Measurements from ENCODE around the gene GALNT18. TPM values are rescaled to one million over a fixed set of nuclear protein-coding genes. Genes with fewer than 3 reads are reported as not detected.
A peak's percentile ranks its signal among the peaks of the same experiment; 100 is the strongest.

GALNT18 gene
- total RNA-seq, 2 donors from 2014 or later, result 5.3 to 7.3 TPM

GRCh38 chr11:11628651-11629050 is 6.8 kb upstream of the GALNT18 start:
- intact Hi-C loops (cut with DNase I), result no loop called here
- no peaks in the 10 kb centered on the region for H3K27me3 ChIP-seq
- DNase-seq, result no peak
- H3K4me1 ChIP-seq, result no peaks in the 10 kb centered on the region
- no peak for ATAC-seq
- no peaks in the 10 kb centered on the region for H3K9me3 ChIP-seq
- no peaks in the 10 kb centered on the region for H3K36me3 ChIP-seq (replicated peaks in 1 of 2; ENCODE audit: insufficient read depth in 1 of 2, low read depth in 2 of 2)
- WGBS, 2 donors, result 72 to 75% methylated on average over 4 of the region's 4 CpGs
- H3K27ac ChIP-seq, result no peak overlapping the region
- TF ChIP-seq, protein P1, sequence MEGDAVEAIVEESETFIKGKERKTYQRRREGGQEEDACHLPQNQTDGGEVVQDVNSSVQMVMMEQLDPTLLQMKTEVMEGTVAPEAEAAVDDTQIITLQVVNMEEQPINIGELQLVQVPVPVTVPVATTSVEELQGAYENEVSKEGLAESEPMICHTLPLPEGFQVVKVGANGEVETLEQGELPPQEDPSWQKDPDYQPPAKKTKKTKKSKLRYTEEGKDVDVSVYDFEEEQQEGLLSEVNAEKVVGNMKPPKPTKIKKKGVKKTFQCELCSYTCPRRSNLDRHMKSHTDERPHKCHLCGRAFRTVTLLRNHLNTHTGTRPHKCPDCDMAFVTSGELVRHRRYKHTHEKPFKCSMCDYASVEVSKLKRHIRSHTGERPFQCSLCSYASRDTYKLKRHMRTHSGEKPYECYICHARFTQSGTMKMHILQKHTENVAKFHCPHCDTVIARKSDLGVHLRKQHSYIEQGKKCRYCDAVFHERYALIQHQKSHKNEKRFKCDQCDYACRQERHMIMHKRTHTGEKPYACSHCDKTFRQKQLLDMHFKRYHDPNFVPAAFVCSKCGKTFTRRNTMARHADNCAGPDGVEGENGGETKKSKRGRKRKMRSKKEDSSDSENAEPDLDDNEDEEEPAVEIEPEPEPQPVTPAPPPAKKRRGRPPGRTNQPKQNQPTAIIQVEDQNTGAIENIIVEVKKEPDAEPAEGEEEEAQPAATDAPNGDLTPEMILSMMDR (IDR thresholded peaks at IDR 0.05), result no peak
- TF ChIP-seq POLR2A (IDR thresholded peaks at IDR 0.05), result no peak
- no peak overlapping the region for H3K4me3 ChIP-seq

- ATAC-seq, result no peak
- intact Hi-C loops (cut with DNase I), result no loop called here
- H3K27ac ChIP-seq, result no peak overlapping the region
Measured at GRCh38 chr11:11626128-11626527, 4.3 kb upstream of the GALNT18 start.

DNA sequence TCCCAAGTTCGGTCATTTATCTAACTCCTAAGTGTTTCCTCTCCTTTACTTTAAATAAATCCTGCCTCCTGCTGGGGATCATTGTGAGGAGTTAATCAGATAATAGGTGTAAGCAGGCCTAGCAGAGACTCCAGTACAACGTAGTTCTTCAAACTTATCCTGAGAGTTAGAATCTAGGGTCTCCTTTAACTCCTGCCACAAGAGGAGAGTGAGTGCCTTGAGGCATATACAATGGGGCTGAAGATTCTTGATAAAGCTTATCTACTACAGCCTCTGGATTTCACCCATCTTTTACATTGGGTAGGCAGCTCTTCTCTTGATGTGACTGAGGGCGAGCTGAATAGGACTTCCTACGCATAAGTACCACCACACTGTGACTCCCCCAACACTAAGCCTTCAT is 3.1 kb upstream of the GALNT18 start:
- intact Hi-C loops (cut with DNase I), result no loop called here
- Histone ChIP-seq H3K4me1 (peaks cover 24% of the 10 kb centered on the region), H3K27ac (no peak overlapping the region), H3K27me3 (no peaks in the 10 kb centered on the region), H3K9me3 (no peaks in the 10 kb centered on the region), H3K36me3 (replicated peaks in 1 of 2; ENCODE audit: insufficient read depth in 1 of 2, low read depth in 2 of 2) (no peaks in the 10 kb centered on the region), H3K4me3 (no peak overlapping the region)
- ATAC-seq (no peak), DNase-seq (no peak)
- WGBS, 2 donors, result 89 to 91% methylated on average over 4 of the region's 4 CpGs
- TF ChIP-seq, protein P1 (IDR thresholded peaks at IDR 0.05), result no peak
- TF ChIP-seq POLR2A (IDR thresholded peaks at IDR 0.05), result no peak

More at GRCh38 chr11:11626128-11626527, 4.3 kb upstream of the GALNT18 start:
- no peak for DNase-seq
- Histone ChIP-seq H3K36me3 (replicated peaks in 1 of 2; ENCODE audit: insufficient read depth in 1 of 2, low read depth in 2 of 2) (no peaks in the 10 kb centered on the region), H3K27me3 (no peaks in the 10 kb centered on the region), H3K4me3 (no peak overlapping the region), H3K4me1 (peaks cover 13% of the 10 kb centered on the region), H3K9me3 (no peaks in the 10 kb centered on the region)
- TF ChIP-seq, protein P1 (IDR thresholded peaks at IDR 0.05), result no peak
- TF ChIP-seq POLR2A (IDR thresholded peaks at IDR 0.05), result no peak
- 75 to 82% methylated on average over 1 of the region's 1 CpG for WGBS, 2 donors

DNA sequence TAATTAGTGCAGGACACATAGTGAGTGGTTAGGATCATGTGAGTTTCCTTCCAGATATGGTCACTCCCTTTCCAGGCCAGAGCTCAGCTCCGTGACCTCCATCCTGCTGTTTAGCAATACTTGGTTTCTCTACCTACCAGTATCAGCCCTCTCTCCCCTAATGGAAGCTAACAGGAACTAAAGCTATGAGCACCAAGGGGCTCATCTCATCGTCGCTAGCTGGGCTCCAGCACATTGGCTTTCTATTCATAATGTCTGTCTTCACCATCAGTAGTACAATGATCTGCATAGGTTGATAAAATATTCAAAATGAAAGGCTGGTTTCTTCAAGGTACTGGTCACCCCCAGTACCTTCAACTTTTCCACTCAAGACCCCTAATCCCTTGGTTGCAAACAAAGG is 2.4 kb upstream of the GALNT18 start:
- Histone ChIP-seq H3K27me3 (no peaks in the 10 kb centered on the region), H3K4me1 (peaks cover 26% of the 10 kb centered on the region), H3K9me3 (no peaks in the 10 kb centered on the region), H3K27ac (no peak overlapping the region), H3K36me3 (replicated peaks in 1 of 2; ENCODE audit: insufficient read depth in 1 of 2, low read depth in 2 of 2) (no peaks in the 10 kb centered on the region), H3K4me3 (no peak overlapping the region)
- ATAC-seq (no peak), DNase-seq (no peak)
- intact Hi-C loops (cut with DNase I), result no loop called here
- 93 to 95% methylated on average over 3 of the region's 3 CpGs for WGBS, 2 donors
- no peak for TF ChIP-seq POLR2A (IDR thresholded peaks at IDR 0.05)
- TF ChIP-seq, protein P1 (IDR thresholded peaks at IDR 0.05), result no peak

- no peaks in the 10 kb centered on the region for H3K27me3 ChIP-seq
- TF ChIP-seq, protein P1 (IDR thresholded peaks at IDR 0.05), result no peak
- TF ChIP-seq POLR2A (IDR thresholded peaks at IDR 0.05), result no peak
- ATAC-seq, result no peak
- H3K9me3 ChIP-seq, result no peaks in the 10 kb centered on the region
- intact Hi-C loops (cut with DNase I), result no loop called here
- no peak overlapping the region for H3K4me3 ChIP-seq
- no peaks in the 10 kb centered on the region for H3K36me3 ChIP-seq (replicated peaks in 1 of 2; ENCODE audit: insufficient read depth in 1 of 2, low read depth in 2 of 2)
- peak overlapping the region in 3 of 4 donors; percentile 55 to 78 (median 70) for H3K27ac ChIP-seq
- 25 to 35% methylated on average over 5 of the region's 5 CpGs for WGBS, 2 donors
- H3K4me1 ChIP-seq, result peaks cover 26% of the 10 kb centered on the region
- no peak for DNase-seq
Measured at GRCh38 chr11:11622772-11623171, 967 bp upstream of the GALNT18 start.

Data from body of pancreas (tissue), 4 donors.